GM15510 (cell line): ENCODE data around the gene VPS39.

ENCODE experiments used
- POLR2A ChIP-seq: IDR thresholded peaks from 3 replicates; pipeline ENCODE4 v1.6.1; 2011; ENCODE audit warnings: borderline replicate concordance; ENCODE audit not compliant: insufficient read length; ENCODE audit errors: extremely low read depth

The VPS39 gene

GRCh38 chr15:42145546-42146455, 62.3 kb downstream of the VPS39 start:
- no peak for TF ChIP-seq POLR2A

GRCh38 chr15:42144841-42145375, 63.2 kb downstream of the VPS39 start:
- no peak for TF ChIP-seq POLR2A

GRCh38 chr15:42143866-42144625, 64.1 kb downstream of the VPS39 start:
- TF ChIP-seq POLR2A = no peak

GRCh38 chr15:42143356-42143755, 64.7 kb downstream of the VPS39 start:
- TF ChIP-seq POLR2A = no peak

GRCh38 chr15:42141795-42142667, 66.1 kb downstream of the VPS39 start:
- no peak for TF ChIP-seq POLR2A

- TF ChIP-seq POLR2A = no peak
Observed at GRCh38 chr15:42141246-42141645, 66.9 kb downstream of the VPS39 start.

- TF ChIP-seq POLR2A = no peak
Observed at GRCh38 chr15:42140383-42141070, 67.6 kb downstream of the VPS39 start.

GRCh38 chr15:42139596-42139995, 68.5 kb downstream of the VPS39 start:
- TF ChIP-seq POLR2A = no peak

- no peak for TF ChIP-seq POLR2A
Observed at GRCh38 chr15:42138968-42139386, 69.1 kb downstream of the VPS39 start.

- no peak for TF ChIP-seq POLR2A
Observed at GRCh38 chr15:42138411-42138810, 69.7 kb downstream of the VPS39 start.

- no peak for TF ChIP-seq POLR2A
Observed at GRCh38 chr15:42137461-42138261, 70.4 kb downstream of the VPS39 start.

- no peak for TF ChIP-seq POLR2A
Observed at GRCh38 chr15:42136513-42136912, 71.6 kb downstream of the VPS39 start.

GRCh38 chr15:42135351-42135750, 72.8 kb downstream of the VPS39 start:
- TF ChIP-seq POLR2A = no peak
